Stimulated activated CD8-positive, alpha-beta memory T cell treated with anti-CD3 and anti-CD28 coated beads, Interleukin-7, amount 100 ng/mL, for 24 hours (primary cell): ENCODE measurements around the gene CNTFR.

Experiments
- DNase-seq: peaks from one replicate; pipeline ENCODE4 v3.0.0-alpha.2; 2020; ENCODE audit warnings: low read depth

The CNTFR gene

GRCh38 chr9:34507556-34507955 lies 82.0 kb downstream of the CNTFR start:
- DNase-seq: no peak

- DNase-seq: no peak
These were observed 82.9 kb downstream of the CNTFR start for GRCh38 chr9:34506623-34507022.

GRCh38 chr9:34505370-34506120 lies 84.0 kb downstream of the CNTFR start:
- no peak for DNase-seq

- DNase-seq: no peak
These were observed 86.1 kb downstream of the CNTFR start for GRCh38 chr9:34503406-34503805.

GRCh38 chr9:34502891-34503290 lies 86.6 kb downstream of the CNTFR start:
- DNase-seq: no peak

GRCh38 chr9:34502471-34502870 lies 87.1 kb downstream of the CNTFR start:
- DNase-seq: no peak

GRCh38 chr9:34501889-34502425 lies 87.6 kb downstream of the CNTFR start:
- DNase-seq: no peak
